Measurements from ENCODE around the gene EN2.
A peak's percentile ranks its signal among the peaks of the same experiment; 100 is the strongest.

Gene EN2

GRCh38 chr7:155463114-155463811, 5.3 kb downstream of the EN2 start:
- in situ Hi-C loops (cut with MboI; ENCODE audit: low sequenced_read_pairs, unreplicated experiment) = no loop called here
- peak; percentile 23 for DNase-seq (ENCODE audit: low spot score)
- no peak for TF ChIP-seq CTCF (IDR thresholded peaks at IDR 0.05; ENCODE audit: borderline replicate concordance, control extremely low read depth, extremely low read depth, insufficient read depth, missing control alignments)

GRCh38 chr7:155464183-155464582, 6.3 kb downstream of the EN2 start:
- DNase-seq (ENCODE audit: low spot score) = peak; percentile 26
- no peak for TF ChIP-seq CTCF (IDR thresholded peaks at IDR 0.05; ENCODE audit: borderline replicate concordance, control extremely low read depth, extremely low read depth, insufficient read depth, missing control alignments)
- in situ Hi-C loops (cut with MboI; ENCODE audit: low sequenced_read_pairs, unreplicated experiment) = no loop called here

- DNase-seq (ENCODE audit: low spot score) = peak; percentile 37
- no peak for TF ChIP-seq CTCF (IDR thresholded peaks at IDR 0.05; ENCODE audit: borderline replicate concordance, control extremely low read depth, extremely low read depth, insufficient read depth, missing control alignments)
- in situ Hi-C loops (cut with MboI; ENCODE audit: low sequenced_read_pairs, unreplicated experiment) = no loop called here
Measured at GRCh38 chr7:155464948-155465739, 7.2 kb downstream of the EN2 start.

GRCh38 chr7:155465761-155466141, 7.8 kb downstream of the EN2 start:
- TF ChIP-seq CTCF (IDR thresholded peaks at IDR 0.05; ENCODE audit: borderline replicate concordance, control extremely low read depth, extremely low read depth, insufficient read depth, missing control alignments) = no peak
- no peak for DNase-seq (ENCODE audit: low spot score)
- in situ Hi-C loops (cut with MboI; ENCODE audit: low sequenced_read_pairs, unreplicated experiment) = no loop called here

GRCh38 chr7:155466142-155466813, 8.3 kb downstream of the EN2 start:
- peak; percentile 38 for DNase-seq (ENCODE audit: low spot score)
- in situ Hi-C loops (cut with MboI; ENCODE audit: low sequenced_read_pairs, unreplicated experiment) = no loop called here
- TF ChIP-seq CTCF (IDR thresholded peaks at IDR 0.05; ENCODE audit: borderline replicate concordance, control extremely low read depth, extremely low read depth, insufficient read depth, missing control alignments) = no peak

- TF ChIP-seq CTCF (IDR thresholded peaks at IDR 0.05; ENCODE audit: borderline replicate concordance, control extremely low read depth, extremely low read depth, insufficient read depth, missing control alignments) = no peak
- in situ Hi-C loops (cut with MboI; ENCODE audit: low sequenced_read_pairs, unreplicated experiment) = no loop called here
- peak; percentile 58 for DNase-seq (ENCODE audit: low spot score)
Measured at GRCh38 chr7:155466814-155467733, 9.1 kb downstream of the EN2 start.

All from GM13976 (cell line).